DMS79 treated with DMSO at 0.1 percent for 48 hours (cell line): ENCODE measurements around the gene KRT86.
A peak's percentile ranks its signal among the peaks of the same experiment; 100 is the strongest.
"Not testable (repeated sequence)": the region's sequence is repeated elsewhere in the genome, so short reads cannot be mapped to it uniquely, and the experiment has no call there.

Experiments used
- DNase-seq: peaks from one replicate; lab custom pipeline; 2025; lab: John Stamatoyannopoulos, UW

The KRT86 gene

GRCh38 chr12:52291267-52291935, 17.0 kb downstream of the KRT86 start, which contains the start of gene KRT81:
KRT81 (minus strand) TSS chr12:52291534; CDS start chr12:52291465, 69 bp downstream.
- no peak for DNase-seq

- no peak for DNase-seq
These were observed 19.5 kb downstream of the KRT86 start for GRCh38 chr12:52293926-52294325.

- DNase-seq: no peak
These were observed 20.4 kb downstream of the KRT86 start for GRCh38 chr12:52294803-52295202.

- DNase-seq: no peak
These were observed 21.2 kb downstream of the KRT86 start for GRCh38 chr12:52295663-52296062.

- no peak for DNase-seq
These were observed 22.2 kb downstream of the KRT86 start for GRCh38 chr12:52296572-52297215.

GRCh38 chr12:52298677-52299190, 24.3 kb downstream of the KRT86 start:
- DNase-seq: no peak

DNA sequence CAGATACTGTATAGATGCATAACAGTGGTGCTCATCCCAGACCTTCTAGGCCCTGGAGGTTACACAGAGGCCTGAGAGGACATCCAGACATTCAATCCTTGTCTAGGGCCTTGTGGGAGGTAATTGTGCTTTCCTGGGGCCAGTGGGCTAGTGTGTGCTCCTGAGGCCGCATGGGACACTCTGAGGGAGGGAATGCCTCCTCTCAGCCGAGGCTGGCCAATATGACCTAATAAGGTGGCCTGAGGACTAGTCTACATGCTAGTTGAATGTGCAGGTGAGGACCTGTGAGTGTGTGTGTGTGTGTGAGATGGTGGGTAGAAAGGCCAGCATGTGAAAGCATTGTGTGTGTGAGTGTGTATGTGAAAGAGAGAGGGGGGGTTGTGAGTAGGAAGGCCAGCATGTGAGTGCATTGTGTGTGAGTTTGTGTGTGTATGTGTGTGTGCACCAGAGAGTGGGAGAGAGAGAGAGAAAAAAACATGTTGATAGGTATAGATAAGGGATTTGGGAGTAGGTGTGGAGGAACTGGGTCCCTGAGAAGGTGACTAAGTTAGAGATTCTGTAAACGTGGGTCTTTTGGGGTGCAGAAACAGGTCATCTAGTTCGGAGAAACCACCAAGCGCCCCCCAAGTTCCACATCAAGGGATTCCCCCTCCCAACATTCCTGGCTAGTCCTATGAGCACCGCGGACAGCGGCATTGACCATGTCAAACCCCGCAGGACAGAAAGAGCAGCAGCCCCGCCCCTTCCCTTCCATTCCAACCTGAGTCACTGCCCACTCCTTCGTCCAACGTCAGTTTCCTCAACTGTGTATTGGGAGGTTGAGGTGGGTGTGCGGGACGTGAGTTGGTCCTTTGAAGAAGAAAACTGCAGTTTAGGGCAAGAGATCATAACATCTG, 26.6 kb downstream of the KRT86 start:
- no peak for DNase-seq

GRCh38 chr12:52301721-52302120, 27.3 kb downstream of the KRT86 start:
- not testable (repeated sequence) for DNase-seq

DNA sequence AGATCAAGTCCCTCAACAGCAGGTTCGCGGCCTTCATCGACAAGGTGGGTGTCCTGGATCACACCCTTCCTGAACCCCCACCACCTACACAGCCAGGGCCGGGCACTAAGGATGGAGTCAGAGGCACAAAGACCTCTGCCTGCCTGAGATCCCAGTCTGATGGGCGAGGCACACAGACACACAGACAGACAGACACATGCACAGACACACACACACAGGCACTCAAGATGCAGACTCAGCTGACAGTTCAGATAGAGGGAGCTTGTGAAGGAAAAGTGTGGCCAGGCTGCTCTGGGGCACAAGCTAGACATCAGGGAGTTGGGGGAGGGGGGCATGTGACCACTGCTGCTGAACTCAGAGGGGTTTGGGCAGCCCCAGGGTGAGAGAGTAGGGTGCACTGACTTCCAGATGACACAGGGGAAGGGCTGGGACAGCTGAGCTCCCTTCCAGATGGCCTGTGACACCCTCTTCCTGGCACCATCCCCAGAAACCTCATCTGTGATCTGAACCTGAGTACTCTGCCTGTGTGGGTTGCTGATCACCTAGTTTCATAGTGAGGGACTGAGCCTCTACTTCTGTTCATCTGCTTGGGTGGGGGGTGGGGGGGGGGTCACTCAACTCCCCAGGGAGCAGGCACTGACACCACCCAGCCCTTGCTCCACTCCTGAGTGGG, 27.9 kb downstream of the KRT86 start:
- DNase-seq: not testable (repeated sequence)

DNA sequence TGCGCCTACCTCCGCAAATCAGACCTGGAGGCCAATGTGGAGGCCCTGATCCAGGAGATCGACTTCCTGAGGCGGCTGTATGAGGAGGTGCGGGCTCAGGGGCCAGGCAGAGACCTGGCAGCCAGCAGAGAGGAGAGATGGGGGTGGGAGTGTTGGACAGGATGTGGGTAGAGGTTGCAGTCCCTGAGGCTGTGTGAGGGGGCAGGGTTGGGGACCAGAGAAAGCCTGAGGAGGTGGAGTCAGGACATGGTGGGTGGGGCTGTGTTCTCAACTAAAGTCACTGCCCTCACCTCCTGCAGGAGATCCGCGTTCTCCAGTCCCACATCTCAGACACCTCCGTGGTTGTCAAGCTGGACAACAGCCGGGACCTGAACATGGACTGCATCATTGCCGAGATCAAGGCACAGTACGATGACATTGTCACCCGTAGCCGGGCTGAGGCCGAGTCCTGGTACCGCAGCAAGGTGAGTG, 30.5 kb downstream of the KRT86 start:
- not testable (repeated sequence) for DNase-seq

GRCh38 chr12:52305921-52306705, 31.7 kb downstream of the KRT86 start:
- no peak for DNase-seq

- DNase-seq: no peak
These were observed 32.3 kb downstream of the KRT86 start for GRCh38 chr12:52306731-52307130.

DNA sequence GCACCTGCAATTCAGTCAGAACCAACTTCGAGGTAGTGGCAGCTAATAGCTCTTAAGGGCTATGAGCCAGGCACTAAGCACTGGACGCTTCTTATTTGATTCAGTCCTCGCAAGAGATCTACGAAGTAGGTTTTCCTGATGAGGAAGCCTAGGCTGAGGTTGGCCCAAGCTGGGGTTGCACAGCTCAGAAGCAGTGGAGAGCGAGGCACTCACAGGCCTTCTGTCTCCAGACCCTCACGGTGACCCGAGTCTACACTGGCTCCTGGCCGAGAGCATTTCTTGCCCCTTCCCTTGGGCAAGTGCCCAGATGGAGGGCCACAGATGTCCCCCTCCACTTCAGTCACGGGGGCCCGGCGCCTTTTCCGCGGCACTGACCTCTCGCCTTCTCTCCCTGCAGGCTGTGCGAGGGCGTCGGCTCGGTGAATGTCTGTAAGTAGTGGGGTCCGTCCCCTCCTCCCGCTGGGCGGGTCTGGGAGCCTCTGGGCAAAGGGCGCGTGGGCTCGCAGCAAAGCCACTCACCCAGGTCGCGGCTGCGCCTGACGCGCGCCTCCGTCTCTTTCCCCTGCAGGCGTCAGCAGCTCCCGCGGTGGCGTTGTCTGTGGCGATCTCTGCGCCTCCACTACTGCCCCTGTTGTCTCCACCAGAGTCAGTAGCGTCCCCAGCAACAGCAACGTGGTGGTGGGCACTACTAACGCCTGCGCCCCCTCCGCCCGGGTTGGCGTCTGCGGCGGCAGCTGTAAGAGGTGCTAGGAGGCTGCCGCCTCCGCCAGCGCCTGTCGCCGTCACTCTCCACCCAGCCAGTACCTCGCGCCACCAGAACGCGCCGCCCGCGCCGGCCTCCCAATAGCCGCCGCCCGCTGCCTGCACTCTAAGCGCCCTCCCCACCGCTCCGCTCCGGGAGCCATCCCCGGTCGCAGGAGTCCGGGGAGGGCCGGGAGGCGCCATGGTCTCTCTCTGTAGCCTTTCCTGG, 33.7 kb downstream of the KRT86 start:
- peak; percentile 27 for DNase-seq

GRCh38 chr12:52308806-52309425, 34.5 kb downstream of the KRT86 start:
- no peak for DNase-seq

DNA sequence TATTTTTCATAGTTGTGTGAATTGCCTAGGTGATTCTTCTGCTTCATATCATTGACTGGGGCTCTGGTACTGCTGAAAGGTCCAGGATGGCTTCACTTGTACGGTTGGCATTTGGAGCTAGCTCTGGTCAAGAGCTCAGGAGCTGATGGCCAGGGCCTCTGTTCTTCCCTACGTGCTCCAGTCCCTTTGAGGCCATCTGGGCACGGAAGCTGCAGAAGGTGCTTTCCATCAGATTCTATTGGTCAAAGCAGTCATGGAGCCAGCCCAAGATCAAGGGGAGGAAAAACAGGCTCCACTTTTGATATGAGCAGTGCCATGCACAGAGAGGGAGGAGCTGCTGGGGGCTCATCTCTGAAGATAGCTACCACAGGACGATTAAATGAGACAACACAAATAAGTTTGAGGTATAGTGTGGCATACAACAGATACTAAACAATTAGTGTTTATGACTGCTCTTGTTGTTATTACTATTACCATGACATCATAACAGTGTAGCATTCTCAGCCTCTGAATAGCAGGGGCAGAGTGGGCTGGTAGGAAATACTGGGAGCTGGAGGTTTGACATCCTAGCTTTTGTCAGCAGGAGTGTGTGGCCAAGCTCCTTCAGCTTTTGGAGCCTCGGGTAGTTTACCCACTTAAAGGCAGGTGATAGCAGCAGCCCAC, 36.3 kb downstream of the KRT86 start:
- DNase-seq: no peak

- DNase-seq: no peak
These were observed 36.8 kb downstream of the KRT86 start for GRCh38 chr12:52311285-52311648.

DNA sequence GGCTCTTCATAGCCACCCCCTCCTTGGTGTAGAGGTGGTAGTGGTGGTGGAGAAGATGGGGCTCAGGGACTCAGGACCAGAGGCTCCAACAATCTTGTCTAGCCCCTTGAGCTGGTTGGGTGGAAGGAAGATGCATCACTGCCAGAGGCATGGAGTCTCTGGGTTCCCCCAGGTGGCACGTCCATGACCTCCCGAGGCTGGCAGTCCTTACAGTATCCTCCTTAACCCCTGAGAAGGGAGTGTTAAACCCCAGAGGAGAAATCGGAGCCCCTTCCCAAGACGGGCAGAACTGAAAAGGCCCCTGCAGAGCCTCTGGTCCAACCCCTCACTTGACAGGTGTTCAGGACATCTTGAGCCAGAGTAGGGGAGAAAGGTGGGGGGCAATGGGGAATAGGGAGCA, 37.6 kb downstream of the KRT86 start:
- no peak for DNase-seq

DNA sequence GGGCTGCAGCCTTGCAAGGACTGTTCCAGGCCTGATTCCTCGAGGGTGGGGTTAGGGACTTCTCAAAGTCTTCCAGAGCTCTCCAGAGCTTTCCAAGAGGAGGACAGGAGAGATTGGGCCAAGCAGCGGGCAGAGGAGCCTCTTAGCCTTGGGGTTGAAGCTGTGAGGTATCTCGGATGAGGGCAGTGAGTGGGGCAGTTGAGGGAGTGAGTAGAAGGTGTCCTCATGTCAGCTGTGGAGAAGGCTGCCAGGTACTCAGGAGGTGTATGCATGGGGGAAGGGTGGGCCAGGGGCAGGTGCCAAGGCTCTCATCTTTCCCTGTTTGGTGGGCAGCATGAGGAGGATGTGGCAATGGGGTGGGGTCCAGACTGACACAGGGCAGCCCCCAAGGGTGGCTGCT, 39.0 kb downstream of the KRT86 start:
- DNase-seq: no peak

DNA sequence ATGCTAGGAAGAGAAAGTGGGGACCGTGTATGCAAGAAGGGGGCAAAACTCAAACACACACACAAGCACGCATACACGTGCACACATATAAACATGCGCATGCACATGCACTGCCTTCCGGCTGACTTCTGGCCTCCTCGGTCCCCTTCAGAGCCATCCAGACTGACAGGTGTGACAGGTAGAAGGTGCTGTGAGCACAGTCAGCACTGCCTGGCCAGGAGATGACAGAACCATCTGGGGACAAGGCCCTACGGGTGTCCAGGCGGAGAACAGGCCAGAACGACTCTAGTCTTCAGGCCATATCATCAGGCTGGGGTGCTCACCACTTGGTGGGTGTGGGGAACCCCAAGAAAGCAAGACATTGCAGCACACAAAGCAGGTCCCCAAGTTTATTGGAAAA, 39.5 kb downstream of the KRT86 start:
- no peak for DNase-seq
